ENCODE data around the gene ANO3. TPM values are rescaled to one million over a fixed set of nuclear protein-coding genes. Genes with fewer than 3 reads are reported as not detected.

The ANO3 gene
- total and polyA plus RNA-seq, 12 donors: 0.10 to 3.9 (median 0.65) TPM

GRCh38 chr11:26613759-26614158 is 281.8 kb downstream of the ANO3 start:
- Histone ChIP-seq H3K36me3 (replicated peaks in 1 of 2) (no peaks in the 10 kb centered on the region), H3K27me3 (no peaks in the 10 kb centered on the region), H3K27ac (no peak overlapping the region), H3K4me1 (replicated peaks in 1 of 2) (no peaks in the 10 kb centered on the region), H3K9me3 (replicated peaks in 1 of 3) (no peaks in the 10 kb centered on the region), H3K4me3 (no peak overlapping the region)
- TF ChIP-seq POLR2A (IDR thresholded peaks at IDR 0.05) (no peak), CTCF (IDR thresholded peaks at IDR 0.05) (no peak)
- no peak for DNase-seq
- intact Hi-C loops (cut with DNase I): no loop called here
- WGBS, 4 donors: 49 to 92% (median 82%) methylated on average over 1 to 2 of the region's 2 CpGs

- Histone ChIP-seq H3K27ac (no peak overlapping the region), H3K4me1 (replicated peaks in 1 of 2) (no peaks in the 10 kb centered on the region), H3K4me3 (no peak overlapping the region), H3K36me3 (replicated peaks in 1 of 2) (no peaks in the 10 kb centered on the region), H3K27me3 (no peaks in the 10 kb centered on the region), H3K9me3 (replicated peaks in 1 of 3) (no peaks in the 10 kb centered on the region)
- TF ChIP-seq POLR2A (IDR thresholded peaks at IDR 0.05): no peak
- TF ChIP-seq CTCF (IDR thresholded peaks at IDR 0.05): no peak
- no peak for DNase-seq
- intact Hi-C loops (cut with DNase I): no loop called here
- WGBS, 4 donors: 16 to 46% (median 31%) methylated on average over 1 of the region's 1 CpG
These were observed 286.5 kb downstream of the ANO3 start for GRCh38 chr11:26618441-26618840.

GRCh38 chr11:26620282-26621045 is 288.5 kb downstream of the ANO3 start:
- intact Hi-C loops (cut with DNase I): no loop called here
- no peaks in the 10 kb centered on the region for H3K36me3 ChIP-seq (replicated peaks in 1 of 2)
- H3K4me3 ChIP-seq: no peak overlapping the region
- no peak for TF ChIP-seq POLR2A (IDR thresholded peaks at IDR 0.05)
- no peak for TF ChIP-seq CTCF (IDR thresholded peaks at IDR 0.05)
- no peak overlapping the region for H3K27ac ChIP-seq
- DNase-seq: no peak
- WGBS, 4 donors: 88 to 96% (median 95%) methylated on average over 1 of the region's 1 CpG
- no peaks in the 10 kb centered on the region for H3K9me3 ChIP-seq (replicated peaks in 1 of 3)
- no peaks in the 10 kb centered on the region for H3K4me1 ChIP-seq (replicated peaks in 1 of 2)
- no peaks in the 10 kb centered on the region for H3K27me3 ChIP-seq

GRCh38 chr11:26621132-26621531 is 289.2 kb downstream of the ANO3 start:
- no peaks in the 10 kb centered on the region for H3K9me3 ChIP-seq (replicated peaks in 1 of 3)
- DNase-seq: no peak
- H3K27me3 ChIP-seq: no peaks in the 10 kb centered on the region
- intact Hi-C loops (cut with DNase I): no loop called here
- no peak for TF ChIP-seq CTCF (IDR thresholded peaks at IDR 0.05)
- TF ChIP-seq POLR2A (IDR thresholded peaks at IDR 0.05): no peak
- no peaks in the 10 kb centered on the region for H3K4me1 ChIP-seq (replicated peaks in 1 of 2)
- no peak overlapping the region for H3K27ac ChIP-seq
- no peak overlapping the region for H3K4me3 ChIP-seq
- no peaks in the 10 kb centered on the region for H3K36me3 ChIP-seq (replicated peaks in 1 of 2)
